AG04450 (cell line): Measurements from ENCODE around the gene FAM240A. TPM values are rescaled to one million over a fixed set of nuclear protein-coding genes. Genes with fewer than 3 reads are reported as not detected.

Experiments used
- CTCF ChIA-PET: fragments of 300-600, 350-600 bp; formaldehyde crosslinking; extraction: SDS; loops from one replicate; lab custom pipeline; 2022; ENCODE audit warnings: antibody characterized with exemption, inconsistent platforms; lab: Charles Lee
- POLR2A ChIA-PET: fragments of 350-600 bp; formaldehyde crosslinking; extraction: SDS; loops from one replicate; lab custom pipeline; 2021; ENCODE audit warnings: antibody characterized with exemption, inconsistent platforms; lab: Yijun Ruan, JAX
- DNase-seq: peaks from one replicate; pipeline ENCODE4 v3.0.0-alpha.2; 2011; ENCODE audit warnings: low read depth, low spot score
- H3K27ac ChIP-seq: one replicate; pipeline ENCODE4 v1.5.1; 2012; ENCODE audit warnings: low read depth, low read length, control low read depth
- H3K27me3 ChIP-seq: one replicate; pipeline ENCODE4 v1.6.0; 2012; ENCODE audit warnings: low read length; ENCODE audit not compliant: control insufficient read depth, insufficient read depth
- H3K4me3 ChIP-seq: 2 replicates; pipeline ENCODE4 v1.5.1; 2011; ENCODE audit warnings: mild to moderate bottlenecking, low read depth, low read length, control low read depth
- H3K9me3 ChIP-seq: 2 replicates; pipeline ENCODE4 v1.5.1; 2012; ENCODE audit warnings: low read length; ENCODE audit not compliant: control insufficient read depth, insufficient read depth
- CTCF ChIP-seq: IDR thresholded peaks from 2 replicates; pipeline ENCODE4 v1.5.1; 2011; ENCODE audit warnings: low read depth, low read length, control low read depth, inconsistent platforms
- polyA plus RNA-seq: library from polyadenylated mRNA; depleted of rRNA; stranded (reverse); fragments of >200 nt; gene quantifications from 2 replicates; pipeline ENCODE4 v1.2.3, GENCODE V29; 2011

Gene FAM240A
- polyA plus RNA-seq, 1 experiment, result not detected

- Histone ChIP-seq H3K27me3 (peaks cover 3% of the 10 kb centered on the region), H3K4me3 (no peak overlapping the region), H3K9me3 (no peaks in the 10 kb centered on the region), H3K27ac (no peak overlapping the region)
- CTCF ChIA-PET, result interaction anchor here (1.0 to 1.5 kb wide), 2 partner anchors 17 to 158 kb away, joined by 4 read pairs; no protein-coding TSS in a partner anchor
- DNase-seq, result peak; percentile 43
- no peak for TF ChIP-seq CTCF
- POLR2A ChIA-PET, result no interaction called here
Observed at GRCh38 chr3:46646700-46647099, 34.4 kb downstream of the FAM240A start.

- no peak overlapping the region for H3K4me3 ChIP-seq
- no peaks in the 10 kb centered on the region for H3K27me3 ChIP-seq
- POLR2A ChIA-PET, result no interaction called here
- H3K27ac ChIP-seq, result no peak overlapping the region
- CTCF ChIA-PET, result no interaction called here
- no peaks in the 10 kb centered on the region for H3K9me3 ChIP-seq
- no peak for TF ChIP-seq CTCF
- no peak for DNase-seq
Observed at GRCh38 chr3:46648096-46648495, 35.8 kb downstream of the FAM240A start.

- POLR2A ChIA-PET, result no interaction called here
- Histone ChIP-seq H3K27me3 (no peaks in the 10 kb centered on the region), H3K4me3 (no peak overlapping the region), H3K9me3 (no peaks in the 10 kb centered on the region), H3K27ac (no peak overlapping the region)
- no peak for DNase-seq
- no peak for TF ChIP-seq CTCF
- CTCF ChIA-PET, result interaction anchor here (0.8 kb wide), 1 partner anchor 161 kb away, joined by 3 read pairs; no protein-coding TSS in a partner anchor
Observed at GRCh38 chr3:46649436-46649835, 37.1 kb downstream of the FAM240A start.

- CTCF ChIA-PET, result interaction anchor here (1.5 kb wide), 1 partner anchor 21 kb away, joined by 3 read pairs; no protein-coding TSS in a partner anchor
Observed at GRCh38 chr3:46651084-46651483, 38.8 kb downstream of the FAM240A start.

GRCh38 chr3:46655271-46655670 lies 42.9 kb downstream of the FAM240A start:
- no peak overlapping the region for H3K4me3 ChIP-seq
- no peak for TF ChIP-seq CTCF
- peaks cover 7% of the 10 kb centered on the region for H3K27me3 ChIP-seq
- no peak for DNase-seq
- H3K27ac ChIP-seq, result no peak overlapping the region
- no peaks in the 10 kb centered on the region for H3K9me3 ChIP-seq
- POLR2A ChIA-PET, result no interaction called here
- CTCF ChIA-PET, result no interaction called here

More at GRCh38 chr3:46651084-46651483, 38.8 kb downstream of the FAM240A start:
- Histone ChIP-seq H3K27ac (no peak overlapping the region), H3K9me3 (no peaks in the 10 kb centered on the region), H3K27me3 (peaks cover 4% of the 10 kb centered on the region), H3K4me3 (no peak overlapping the region)
- POLR2A ChIA-PET, result no interaction called here
- no peak for TF ChIP-seq CTCF
- no peak for DNase-seq
